HepG2 (cell line): ENCODE measurements around the gene TMEM270. TPM values are rescaled to one million over a fixed set of nuclear protein-coding genes. Genes with fewer than 3 reads are reported as not detected.

Source experiments
- DPF2 ChIP-seq: sonication (generic); formaldehyde crosslinking; IDR thresholded peaks from 2 replicates; pipeline ENCODE4 v1.4.0; 2020; ENCODE audit warnings: mild to moderate bottlenecking, low read depth, missing genetic modification reagents, borderline replicate concordance
- ERF ChIP-seq: IDR thresholded peaks from 2 replicates; pipeline ENCODE4 v1.6.1; 2018; ENCODE audit warnings: missing biosample characterization, missing genetic modification reagents
- HNRNPLL ChIP-seq: fragments of 200-400 bp; formaldehyde crosslinking; IDR thresholded peaks from 2 replicates; pipeline ENCODE4 v1.6.1; 2017; ENCODE audit warnings: mild to moderate bottlenecking, low read depth, low read length; ENCODE audit not compliant: poor library complexity, severe bottlenecking
- KAT7 ChIP-seq: IDR thresholded peaks from 2 replicates; pipeline ENCODE4 v1.6.1; 2018; ENCODE audit warnings: borderline replicate concordance, missing compliant biosample characterization
- NFKBIZ ChIP-seq: IDR thresholded peaks from 2 replicates; pipeline ENCODE4 v1.6.1; 2018; ENCODE audit warnings: missing genetic modification reagents, missing compliant biosample characterization
- RBFOX2 ChIP-seq: fragments of 200-400 bp; formaldehyde crosslinking; IDR thresholded peaks from 2 replicates; pipeline ENCODE4 v1.6.1; 2017; ENCODE audit warnings: low read depth, mild to moderate bottlenecking, low read length
- YY1 ChIP-seq: IDR thresholded peaks from 2 replicates; pipeline ENCODE4 v1.6.1; 2011; ENCODE audit warnings: low read length, low read depth, moderate library complexity, mild to moderate bottlenecking; ENCODE audit not compliant: insufficient read depth, insufficient replicate concordance
- ZFYVE20 ChIP-seq: sonication (generic); formaldehyde crosslinking; IDR thresholded peaks from 2 replicates; pipeline ENCODE4 v1.8.0; 2023; ENCODE audit warnings: low read depth, mild to moderate bottlenecking, moderate library complexity, missing genetic modification reagents, borderline replicate concordance
- ZNF510 ChIP-seq: sonication (generic); formaldehyde crosslinking; IDR thresholded peaks from 2 replicates; pipeline ENCODE4 v1.4.0; 2020; ENCODE audit warnings: low read depth, mild to moderate bottlenecking, missing genetic modification reagents
- ZNF552 ChIP-seq: sonication (generic); formaldehyde crosslinking; IDR thresholded peaks from 2 replicates; pipeline ENCODE4 v1.9.0; 2022; ENCODE audit warnings: missing genetic modification reagents, mild to moderate bottlenecking, borderline replicate concordance
- ZNF749 ChIP-seq: sonication (generic); formaldehyde crosslinking; IDR thresholded peaks from 2 replicates; pipeline ENCODE4 v1.8.0; 2022; ENCODE audit warnings: mild to moderate bottlenecking, missing genetic modification reagents, moderate library complexity, borderline replicate concordance
- ZNF773 ChIP-seq: sonication (generic); formaldehyde crosslinking; IDR thresholded peaks from 2 replicates; pipeline ENCODE4 v1.4.0; 2020; ENCODE audit warnings: missing genetic modification reagents, borderline replicate concordance
- ZNF839 ChIP-seq: sonication (generic); formaldehyde crosslinking; IDR thresholded peaks from 2 replicates; pipeline ENCODE4 v1.4.0; 2020; ENCODE audit warnings: missing genetic modification reagents, mild to moderate bottlenecking, borderline replicate concordance
- ZSCAN22 ChIP-seq: sonication (generic); formaldehyde crosslinking; IDR thresholded peaks from 2 replicates; pipeline ENCODE4 v1.4.0; 2020; ENCODE audit warnings: mild to moderate bottlenecking, missing genetic modification reagents
- polyA plus RNA-seq, 8 experiments: library from polyadenylated mRNA; depleted of rRNA in 3 of 8; stranded (reverse) in 7 of 8; unstranded in 1 of 8; fragments of >200 nt; fragmentation: Illumina TruSeq in 4 of 8; extraction: Trizol in 4 of 8; gene quantifications; 2 replicates each; pipeline versions ENCODE4 v1.2.1 to v1.2.3, GENCODE V29; 2011 to 2016; ENCODE audit warnings: low read depth in 4 of 8, missing spikeins in 1 of 8, mixed read lengths in 1 of 8; ENCODE audit not compliant: insufficient read depth in 1 of 8
- total RNA-seq, 5 experiments: library from RNA; depleted of rRNA; stranded (reverse); fragments of >200 nt; fragmentation: Illumina TruSeq; extraction: Trizol; gene quantifications; 2 replicates each; pipeline ENCODE4 v1.2.3, GENCODE V29; 2016; ENCODE audit warnings: low read depth in 1 of 5
- TF ChIP-seq, protein P1 (sequence below): sonication (generic); formaldehyde crosslinking; IDR thresholded peaks from 2 replicates; pipeline ENCODE4 v1.4.0; 2020; ENCODE audit warnings: mild to moderate bottlenecking, missing genetic modification reagents, borderline replicate concordance
- TF ChIP-seq, protein P2 (sequence below): sonication (generic); formaldehyde crosslinking; conservative IDR thresholded peaks from 2 replicates; pipeline ENCODE4 v1.4.0; 2020; ENCODE audit warnings: mild to moderate bottlenecking, missing genetic modification reagents, moderate library complexity

The TMEM270 gene
- total and polyA plus RNA-seq, 2 of the 13 experiments (the other 11 are each of a cell fraction or from before 2014, with no cell fraction given), result not detected

DNA sequence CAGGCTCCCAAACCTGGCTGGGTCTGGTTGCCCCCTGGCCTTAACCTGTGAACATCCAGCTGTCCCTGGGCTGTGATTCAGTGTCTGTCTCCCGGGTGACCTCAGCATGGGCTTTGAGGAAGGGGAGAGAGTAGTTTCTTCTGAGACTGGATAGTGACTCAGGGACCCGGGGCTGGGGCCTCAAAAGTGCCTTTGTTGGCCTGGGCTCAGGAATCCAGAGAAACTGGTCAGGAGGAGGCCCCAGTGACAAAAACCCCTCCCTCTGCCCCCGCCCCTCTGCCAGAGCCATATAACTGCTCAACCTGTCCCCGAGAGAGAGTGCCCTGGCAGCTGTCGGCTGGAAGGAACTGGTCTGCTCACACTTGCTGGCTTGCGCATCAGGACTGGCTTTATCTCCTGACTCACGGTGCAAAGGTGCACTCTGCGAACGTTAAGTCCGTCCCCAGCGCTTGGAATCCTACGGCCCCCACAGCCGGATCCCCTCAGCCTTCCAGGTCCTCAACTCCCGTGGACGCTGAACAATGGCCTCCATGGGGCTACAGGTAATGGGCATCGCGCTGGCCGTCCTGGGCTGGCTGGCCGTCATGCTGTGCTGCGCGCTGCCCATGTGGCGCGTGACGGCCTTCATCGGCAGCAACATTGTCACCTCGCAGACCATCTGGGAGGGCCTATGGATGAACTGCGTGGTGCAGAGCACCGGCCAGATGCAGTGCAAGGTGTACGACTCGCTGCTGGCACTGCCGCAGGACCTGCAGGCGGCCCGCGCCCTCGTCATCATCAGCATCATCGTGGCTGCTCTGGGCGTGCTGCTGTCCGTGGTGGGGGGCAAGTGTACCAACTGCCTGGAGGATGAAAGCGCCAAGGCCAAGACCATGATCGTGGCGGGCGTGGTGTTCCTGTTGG, 30.0 kb upstream of the TMEM270 start, which contains the start of gene CLDN4 (continued):
- TF ChIP-seq, protein P1, sequence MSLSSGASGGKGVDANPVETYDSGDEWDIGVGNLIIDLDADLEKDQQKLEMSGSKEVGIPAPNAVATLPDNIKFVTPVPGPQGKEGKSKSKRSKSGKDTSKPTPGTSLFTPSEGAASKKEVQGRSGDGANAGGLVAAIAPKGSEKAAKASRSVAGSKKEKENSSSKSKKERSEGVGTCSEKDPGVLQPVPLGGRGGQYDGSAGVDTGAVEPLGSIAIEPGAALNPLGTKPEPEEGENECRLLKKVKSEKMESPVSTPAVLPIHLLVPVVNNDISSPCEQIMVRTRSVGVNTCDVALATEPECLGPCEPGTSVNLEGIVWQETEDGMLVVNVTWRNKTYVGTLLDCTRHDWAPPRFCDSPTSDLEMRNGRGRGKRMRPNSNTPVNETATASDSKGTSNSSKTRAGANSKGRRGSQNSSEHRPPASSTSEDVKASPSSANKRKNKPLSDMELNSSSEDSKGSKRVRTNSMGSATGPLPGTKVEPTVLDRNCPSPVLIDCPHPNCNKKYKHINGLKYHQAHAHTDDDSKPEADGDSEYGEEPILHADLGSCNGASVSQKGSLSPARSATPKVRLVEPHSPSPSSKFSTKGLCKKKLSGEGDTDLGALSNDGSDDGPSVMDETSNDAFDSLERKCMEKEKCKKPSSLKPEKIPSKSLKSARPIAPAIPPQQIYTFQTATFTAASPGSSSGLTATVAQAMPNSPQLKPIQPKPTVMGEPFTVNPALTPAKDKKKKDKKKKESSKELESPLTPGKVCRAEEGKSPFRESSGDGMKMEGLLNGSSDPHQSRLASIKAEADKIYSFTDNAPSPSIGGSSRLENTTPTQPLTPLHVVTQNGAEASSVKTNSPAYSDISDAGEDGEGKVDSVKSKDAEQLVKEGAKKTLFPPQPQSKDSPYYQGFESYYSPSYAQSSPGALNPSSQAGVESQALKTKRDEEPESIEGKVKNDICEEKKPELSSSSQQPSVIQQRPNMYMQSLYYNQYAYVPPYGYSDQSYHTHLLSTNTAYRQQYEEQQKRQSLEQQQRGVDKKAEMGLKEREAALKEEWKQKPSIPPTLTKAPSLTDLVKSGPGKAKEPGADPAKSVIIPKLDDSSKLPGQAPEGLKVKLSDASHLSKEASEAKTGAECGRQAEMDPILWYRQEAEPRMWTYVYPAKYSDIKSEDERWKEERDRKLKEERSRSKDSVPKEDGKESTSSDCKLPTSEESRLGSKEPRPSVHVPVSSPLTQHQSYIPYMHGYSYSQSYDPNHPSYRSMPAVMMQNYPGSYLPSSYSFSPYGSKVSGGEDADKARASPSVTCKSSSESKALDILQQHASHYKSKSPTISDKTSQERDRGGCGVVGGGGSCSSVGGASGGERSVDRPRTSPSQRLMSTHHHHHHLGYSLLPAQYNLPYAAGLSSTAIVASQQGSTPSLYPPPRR (CRISPR knock-in tag), result no peak
- TF ChIP-seq ZNF552 (CRISPR knock-in tag) (peak; percentile 72; the same call in 1 of the 2 replicates), ZNF749 (CRISPR knock-in tag) (0 out of 2 replicates have a peak, but pooled peaks have one; percentile 39), DPF2 (CRISPR knock-in tag) (no peak), RBFOX2 (peak; percentile 84), ZNF773 (no peak), ZNF839 (CRISPR knock-in tag) (no peak), ZSCAN22 (CRISPR knock-in tag) (no peak), ZNF510 (CRISPR knock-in tag) (no peak), ERF (no peak), YY1 (peak; percentile 22), KAT7 (CRISPR knock-in tag) (no peak), ZFYVE20 (no peak), HNRNPLL (peak; percentile 97), NFKBIZ (CRISPR knock-in tag) (0 out of 2 replicates have a peak, but pooled peaks have one; percentile 52)
- TF ChIP-seq, protein P2, sequence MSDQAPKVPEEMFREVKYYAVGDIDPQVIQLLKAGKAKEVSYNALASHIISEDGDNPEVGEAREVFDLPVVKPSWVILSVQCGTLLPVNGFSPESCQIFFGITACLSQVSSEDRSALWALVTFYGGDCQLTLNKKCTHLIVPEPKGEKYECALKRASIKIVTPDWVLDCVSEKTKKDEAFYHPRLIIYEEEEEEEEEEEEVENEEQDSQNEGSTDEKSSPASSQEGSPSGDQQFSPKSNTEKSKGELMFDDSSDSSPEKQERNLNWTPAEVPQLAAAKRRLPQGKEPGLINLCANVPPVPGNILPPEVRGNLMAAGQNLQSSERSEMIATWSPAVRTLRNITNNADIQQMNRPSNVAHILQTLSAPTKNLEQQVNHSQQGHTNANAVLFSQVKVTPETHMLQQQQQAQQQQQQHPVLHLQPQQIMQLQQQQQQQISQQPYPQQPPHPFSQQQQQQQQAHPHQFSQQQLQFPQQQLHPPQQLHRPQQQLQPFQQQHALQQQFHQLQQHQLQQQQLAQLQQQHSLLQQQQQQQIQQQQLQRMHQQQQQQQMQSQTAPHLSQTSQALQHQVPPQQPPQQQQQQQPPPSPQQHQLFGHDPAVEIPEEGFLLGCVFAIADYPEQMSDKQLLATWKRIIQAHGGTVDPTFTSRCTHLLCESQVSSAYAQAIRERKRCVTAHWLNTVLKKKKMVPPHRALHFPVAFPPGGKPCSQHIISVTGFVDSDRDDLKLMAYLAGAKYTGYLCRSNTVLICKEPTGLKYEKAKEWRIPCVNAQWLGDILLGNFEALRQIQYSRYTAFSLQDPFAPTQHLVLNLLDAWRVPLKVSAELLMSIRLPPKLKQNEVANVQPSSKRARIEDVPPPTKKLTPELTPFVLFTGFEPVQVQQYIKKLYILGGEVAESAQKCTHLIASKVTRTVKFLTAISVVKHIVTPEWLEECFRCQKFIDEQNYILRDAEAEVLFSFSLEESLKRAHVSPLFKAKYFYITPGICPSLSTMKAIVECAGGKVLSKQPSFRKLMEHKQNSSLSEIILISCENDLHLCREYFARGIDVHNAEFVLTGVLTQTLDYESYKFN (CRISPR knock-in tag), result peak; percentile 28; the same call in 1 of the 2 replicates
